Hepatocyte (in vitro differentiated cells): ENCODE measurements around the gene VPS54. TPM values are rescaled to one million over a fixed set of nuclear protein-coding genes. Genes with fewer than 3 reads are reported as not detected.

Experiments
- DNase-seq: peaks from one replicate; pipeline ENCODE4 v3.0.0-alpha.2; 2016; ENCODE audit warnings: low spot score
- H2AFZ ChIP-seq: fragments of 200-600 bp; sonication (generic); 2 replicates; pipeline ENCODE4 v1.6.0; 2016; ENCODE audit warnings: antibody characterized with exemption, mild to moderate bottlenecking
- H3K27ac ChIP-seq: fragments of 200-600 bp; sonication (generic); 2 replicates; pipeline ENCODE4 v1.5.1; 2016; ENCODE audit warnings: mild to moderate bottlenecking
- H3K27me3 ChIP-seq: fragments of 200-600 bp; sonication (generic); 2 replicates; pipeline ENCODE4 v1.6.1; 2016
- H3K36me3 ChIP-seq: fragments of 200-600 bp; sonication (generic); replicated peaks from 2 replicates; pipeline ENCODE4 v1.5.1; 2016; ENCODE audit warnings: low read depth; ENCODE audit not compliant: insufficient read depth
- H3K4me1 ChIP-seq: fragments of 200-600 bp; sonication (generic); 2 replicates; pipeline ENCODE4 v1.5.1; 2016; ENCODE audit warnings: mild to moderate bottlenecking, moderate library complexity; ENCODE audit not compliant: insufficient read depth
- H3K4me2 ChIP-seq: fragments of 200-600 bp; sonication (generic); 2 replicates; pipeline ENCODE4 v1.6.0; 2016
- H3K4me3 ChIP-seq: fragments of 200-600 bp; sonication (generic); 2 replicates; pipeline ENCODE4 v1.5.1; 2016; ENCODE audit warnings: mild to moderate bottlenecking
- H3K79me2 ChIP-seq: fragments of 200-600 bp; sonication (generic); 2 replicates; pipeline ENCODE4 v1.6.0; 2017; ENCODE audit warnings: mild to moderate bottlenecking
- H3K9me2 ChIP-seq: fragments of 200-600 bp; sonication (generic); replicated peaks from 2 replicates; pipeline ENCODE4 v1.6.0; 2017; ENCODE audit warnings: mild to moderate bottlenecking; ENCODE audit not compliant: insufficient read depth
- H3K9me3 ChIP-seq: fragments of 200-600 bp; sonication (generic); 2 replicates; pipeline ENCODE4 v1.5.1; 2016; ENCODE audit warnings: low read depth, mild to moderate bottlenecking
- H4K20me1 ChIP-seq: fragments of 200-600 bp; sonication (generic); 2 replicates; pipeline ENCODE4 v1.6.0; 2016; ENCODE audit warnings: mild to moderate bottlenecking; ENCODE audit not compliant: insufficient read depth, poor library complexity, severe bottlenecking
- EZH2 ChIP-seq: fragments of 200-600 bp; sonication (generic); IDR thresholded peaks from 2 replicates; pipeline ENCODE4 v1.6.1; 2016; ENCODE audit warnings: antibody characterized with exemption, mild to moderate bottlenecking, borderline replicate concordance
- EZH2phosphoT487 ChIP-seq: fragments of 200-600 bp; sonication (generic); IDR thresholded peaks from one replicate; pipeline ENCODE4 v1.6.1; 2018; ENCODE audit warnings: antibody characterized with exemption, mild to moderate bottlenecking, low read depth, moderate library complexity; ENCODE audit not compliant: unreplicated experiment, severe bottlenecking
- WGBS: methylation state at CpG from one replicate; pipeline ENCODE4 v1.1.6; 2016; ENCODE audit warnings: low lambda C conversion rate; ENCODE audit errors: missing lambda C conversion rate; 5-methylcytosine and 5-hydroxymethylcytosine counted together
- polyA plus RNA-seq: library from polyadenylated mRNA; unstranded; fragments of >200 nt; fragmentation: Nextera tagmentation; extraction: Ambion mirVana; gene quantifications from 2 replicates; pipeline ENCODE4 v1.2.1, GENCODE V29; 2016
- total RNA-seq: library from RNA; depleted of rRNA; stranded (reverse); fragments of >200 nt; gene quantifications from 2 replicates; pipeline ENCODE4 v1.2.3, GENCODE V29; 2014
- TF ChIP-seq, protein P1 (sequence below): fragments of 200-600 bp; sonication (generic); IDR thresholded peaks from 2 replicates; pipeline ENCODE4 v1.5.1; 2016; ENCODE audit warnings: antibody characterized with exemption, mild to moderate bottlenecking; ENCODE audit not compliant: poor library complexity

VPS54 gene
- total and polyA plus RNA-seq, 2 experiments from 2014 or later: 14.5 to 40.5 TPM

DNA sequence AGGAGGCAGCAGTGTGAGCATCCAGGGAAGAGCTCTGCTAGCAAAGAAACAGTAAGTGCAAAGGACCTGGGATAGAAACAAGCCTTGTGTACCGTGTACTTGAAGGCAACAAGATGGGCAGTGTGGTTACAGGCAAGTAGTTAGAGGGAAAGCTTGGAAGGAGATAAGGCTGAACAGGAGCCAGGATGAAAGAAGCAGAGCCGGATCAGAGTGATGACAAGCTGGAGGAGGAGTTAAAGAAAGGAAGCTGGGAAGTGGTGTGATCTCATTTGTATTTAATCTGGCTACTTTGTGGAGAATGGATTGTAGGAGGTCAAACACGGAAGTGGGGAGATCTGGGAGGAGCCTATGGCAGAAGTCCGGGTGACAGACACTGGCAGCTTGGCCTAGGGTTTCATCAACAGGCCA, 44.7 kb upstream of the VPS54 start:
- Histone ChIP-seq H3K36me3 (no peaks in the 10 kb centered on the region), H4K20me1 (no peaks in the 10 kb centered on the region), H3K4me1 (peaks cover 16% of the 10 kb centered on the region), H3K27ac (peak overlapping the region; percentile 78), H3K27me3 (no peaks in the 10 kb centered on the region), H3K9me3 (no peaks in the 10 kb centered on the region), H3K4me2 (no peak overlapping the region), H3K79me2 (no peaks in the 10 kb centered on the region), H3K9me2 (no peaks in the 10 kb centered on the region), H3K4me3 (no peak overlapping the region), H2AFZ (no peak overlapping the region)
- 45% methylated on average over 4 of the region's 4 CpGs for WGBS
- TF ChIP-seq EZH2phosphoT487 (no peak), EZH2 (no peak)
- TF ChIP-seq, protein P1, sequence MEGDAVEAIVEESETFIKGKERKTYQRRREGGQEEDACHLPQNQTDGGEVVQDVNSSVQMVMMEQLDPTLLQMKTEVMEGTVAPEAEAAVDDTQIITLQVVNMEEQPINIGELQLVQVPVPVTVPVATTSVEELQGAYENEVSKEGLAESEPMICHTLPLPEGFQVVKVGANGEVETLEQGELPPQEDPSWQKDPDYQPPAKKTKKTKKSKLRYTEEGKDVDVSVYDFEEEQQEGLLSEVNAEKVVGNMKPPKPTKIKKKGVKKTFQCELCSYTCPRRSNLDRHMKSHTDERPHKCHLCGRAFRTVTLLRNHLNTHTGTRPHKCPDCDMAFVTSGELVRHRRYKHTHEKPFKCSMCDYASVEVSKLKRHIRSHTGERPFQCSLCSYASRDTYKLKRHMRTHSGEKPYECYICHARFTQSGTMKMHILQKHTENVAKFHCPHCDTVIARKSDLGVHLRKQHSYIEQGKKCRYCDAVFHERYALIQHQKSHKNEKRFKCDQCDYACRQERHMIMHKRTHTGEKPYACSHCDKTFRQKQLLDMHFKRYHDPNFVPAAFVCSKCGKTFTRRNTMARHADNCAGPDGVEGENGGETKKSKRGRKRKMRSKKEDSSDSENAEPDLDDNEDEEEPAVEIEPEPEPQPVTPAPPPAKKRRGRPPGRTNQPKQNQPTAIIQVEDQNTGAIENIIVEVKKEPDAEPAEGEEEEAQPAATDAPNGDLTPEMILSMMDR: no peak
- peak; percentile 57 for DNase-seq

DNA sequence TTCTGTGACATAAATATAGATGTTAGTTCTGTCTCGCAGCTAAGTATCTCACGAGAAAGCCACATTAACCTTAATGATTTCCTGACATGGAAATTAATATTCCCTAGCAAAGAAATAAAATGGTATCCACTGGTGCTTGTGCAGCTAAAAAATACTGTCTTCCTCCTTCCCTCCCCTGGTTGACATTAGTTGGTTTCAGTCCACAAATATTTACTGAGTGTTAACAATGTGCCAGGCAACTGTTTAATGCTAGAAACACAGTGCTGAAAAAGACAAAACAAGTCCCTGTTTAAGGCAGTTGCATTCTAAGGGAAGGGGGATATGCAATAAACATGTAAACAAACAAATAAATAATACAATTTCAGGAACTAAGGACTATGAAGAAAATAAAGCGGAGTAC, 44.2 kb upstream of the VPS54 start:
- H3K4me2 ChIP-seq: peak overlapping the region; percentile 16
- no peak overlapping the region for H3K4me3 ChIP-seq
- peak overlapping the region; percentile 78 for H3K27ac ChIP-seq
- H3K79me2 ChIP-seq: no peaks in the 10 kb centered on the region
- no peaks in the 10 kb centered on the region for H3K36me3 ChIP-seq
- no peak for TF ChIP-seq EZH2
- TF ChIP-seq, protein P1: no peak
- no peak for TF ChIP-seq EZH2phosphoT487
- H3K27me3 ChIP-seq: no peaks in the 10 kb centered on the region
- H4K20me1 ChIP-seq: no peaks in the 10 kb centered on the region
- WGBS: 82% methylated on average over 3 of the region's 3 CpGs
- H3K9me3 ChIP-seq: no peaks in the 10 kb centered on the region
- no peak for DNase-seq
- H2AFZ ChIP-seq: no peak overlapping the region
- H3K4me1 ChIP-seq: peaks cover 16% of the 10 kb centered on the region
- no peaks in the 10 kb centered on the region for H3K9me2 ChIP-seq

DNA sequence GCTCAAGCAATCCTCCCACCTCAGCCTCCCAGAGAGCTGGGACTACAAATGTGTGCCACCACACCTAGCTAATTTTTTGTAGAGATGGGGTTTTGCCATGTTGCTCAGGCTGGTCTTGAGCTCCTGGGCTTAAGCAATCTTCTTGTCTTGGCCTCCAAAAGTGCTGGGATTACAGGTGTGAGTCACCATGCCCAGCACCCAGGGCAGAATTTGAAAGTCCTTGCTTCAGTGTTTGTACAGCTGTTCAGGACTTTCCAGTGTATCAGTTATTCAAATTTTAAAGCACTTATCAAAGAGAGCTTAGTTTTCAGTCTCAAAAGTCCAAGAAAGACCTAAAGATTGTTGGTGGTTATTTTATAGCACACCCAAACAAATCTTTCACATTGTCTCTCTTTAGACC, 43.6 kb upstream of the VPS54 start:
- no peaks in the 10 kb centered on the region for H3K27me3 ChIP-seq
- H3K4me3 ChIP-seq: no peak overlapping the region
- peak overlapping the region; percentile 16 for H3K4me2 ChIP-seq
- no peaks in the 10 kb centered on the region for H3K9me3 ChIP-seq
- peak; percentile 32 for DNase-seq
- no peaks in the 10 kb centered on the region for H3K36me3 ChIP-seq
- H3K79me2 ChIP-seq: no peaks in the 10 kb centered on the region
- H4K20me1 ChIP-seq: no peaks in the 10 kb centered on the region
- TF ChIP-seq EZH2phosphoT487 (no peak), EZH2 (no peak)
- TF ChIP-seq, protein P1: no peak
- H2AFZ ChIP-seq: no peak overlapping the region
- H3K4me1 ChIP-seq: peaks cover 16% of the 10 kb centered on the region
- no peaks in the 10 kb centered on the region for H3K9me2 ChIP-seq
- peak overlapping the region; percentile 78 for H3K27ac ChIP-seq

DNA sequence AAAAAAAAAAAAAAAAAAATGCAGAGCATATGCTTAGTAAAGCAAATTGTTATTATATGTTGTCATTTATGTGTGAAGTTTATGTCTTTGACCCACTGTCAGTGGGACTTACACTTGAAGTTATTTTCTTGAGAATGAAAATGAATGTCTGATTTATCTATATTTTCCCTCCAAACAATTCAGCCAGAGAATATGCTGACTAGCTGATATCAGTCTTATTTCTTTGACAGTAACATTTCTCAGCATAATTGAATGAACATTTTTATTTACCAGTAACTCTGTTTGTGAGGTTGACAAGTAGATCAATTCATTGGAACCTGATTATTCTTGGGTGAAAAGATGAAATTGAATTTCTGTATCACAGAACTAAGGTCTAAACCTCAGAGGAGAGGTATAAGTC, 40.0 kb upstream of the VPS54 start:
- TF ChIP-seq, protein P1: no peak
- TF ChIP-seq EZH2 (no peak), EZH2phosphoT487 (no peak)
- Histone ChIP-seq H4K20me1 (no peaks in the 10 kb centered on the region), H3K4me2 (no peak overlapping the region), H3K36me3 (no peaks in the 10 kb centered on the region), H3K4me3 (no peak overlapping the region), H3K79me2 (no peaks in the 10 kb centered on the region), H3K27me3 (no peaks in the 10 kb centered on the region), H3K9me3 (no peaks in the 10 kb centered on the region), H3K9me2 (no peaks in the 10 kb centered on the region), H3K27ac (no peak overlapping the region), H3K4me1 (peaks cover 17% of the 10 kb centered on the region), H2AFZ (no peak overlapping the region)
- no peak for DNase-seq
